GM19452 (cell line): ENCODE results near the gene RABGAP1L.

Experiments used
- ATAC-seq: cut with Tn5 transposase; IDR thresholded peaks from one replicate; pipeline ENCODE4 v1.9.1; 2021; ENCODE audit not compliant: unreplicated experiment

Gene RABGAP1L

GRCh38 chr1:174742805-174743653 lies 583.7 kb downstream of the RABGAP1L start:
- ATAC-seq: no peak

- ATAC-seq: no peak
Measured at GRCh38 chr1:174743654-174744561, 584.6 kb downstream of the RABGAP1L start.

GRCh38 chr1:174744886-174745285 lies 585.6 kb downstream of the RABGAP1L start:
- ATAC-seq: no peak

DNA sequence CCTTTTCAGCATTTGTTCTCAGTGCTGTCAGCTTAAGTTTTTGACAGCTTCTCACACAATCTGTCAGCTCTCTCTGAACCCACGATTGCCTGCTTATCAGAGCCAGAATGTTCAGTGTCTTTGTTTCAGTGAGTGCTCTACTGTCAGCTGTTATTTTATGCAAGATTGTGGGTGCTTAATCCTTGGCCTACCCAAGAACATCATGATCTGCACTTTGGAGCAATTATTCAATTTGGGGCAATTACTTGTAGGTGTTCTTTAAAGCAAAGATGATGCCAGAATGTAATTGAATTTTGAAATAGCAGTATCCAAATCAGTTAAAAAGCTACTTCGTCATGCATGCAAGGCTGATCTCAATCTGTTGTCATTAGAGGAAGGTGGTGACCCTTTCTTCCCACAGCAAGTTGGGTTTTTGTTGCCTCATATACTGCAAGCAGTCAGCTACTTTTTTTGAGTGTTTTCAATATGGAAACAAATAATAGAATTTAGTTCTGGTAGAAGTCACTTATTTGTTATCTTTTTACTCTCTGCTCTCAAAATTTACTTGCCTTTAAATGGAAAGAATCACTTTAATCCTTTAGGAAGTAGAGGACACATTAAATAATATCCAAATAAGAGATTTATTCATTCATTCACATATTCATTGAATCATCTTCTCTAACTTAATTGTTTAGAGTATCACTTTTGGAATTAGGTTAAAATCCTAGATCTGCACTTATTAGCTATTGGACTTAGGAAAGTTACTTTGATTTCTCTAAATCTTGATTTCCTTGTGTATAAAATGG lies 586.9 kb downstream of the RABGAP1L start:
- ATAC-seq: no peak

DNA sequence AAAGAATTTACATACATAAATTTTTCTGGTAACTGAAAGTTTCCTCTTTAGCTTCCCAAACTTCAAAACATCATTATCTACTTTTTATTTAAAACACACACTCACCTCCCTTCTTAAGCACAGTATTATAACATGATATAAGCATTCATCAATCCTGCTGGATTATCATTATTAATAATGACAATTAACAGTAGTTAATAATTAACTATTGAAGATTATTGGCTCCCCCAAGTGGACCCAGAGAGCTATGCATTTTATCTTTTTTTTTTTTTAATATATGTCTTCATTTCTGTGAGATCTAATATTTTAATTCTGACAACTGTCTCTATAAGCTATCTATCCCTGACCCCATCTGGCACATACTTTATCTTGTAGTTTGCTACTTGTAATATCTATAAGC lies 588.3 kb downstream of the RABGAP1L start:
- ATAC-seq: no peak

DNA sequence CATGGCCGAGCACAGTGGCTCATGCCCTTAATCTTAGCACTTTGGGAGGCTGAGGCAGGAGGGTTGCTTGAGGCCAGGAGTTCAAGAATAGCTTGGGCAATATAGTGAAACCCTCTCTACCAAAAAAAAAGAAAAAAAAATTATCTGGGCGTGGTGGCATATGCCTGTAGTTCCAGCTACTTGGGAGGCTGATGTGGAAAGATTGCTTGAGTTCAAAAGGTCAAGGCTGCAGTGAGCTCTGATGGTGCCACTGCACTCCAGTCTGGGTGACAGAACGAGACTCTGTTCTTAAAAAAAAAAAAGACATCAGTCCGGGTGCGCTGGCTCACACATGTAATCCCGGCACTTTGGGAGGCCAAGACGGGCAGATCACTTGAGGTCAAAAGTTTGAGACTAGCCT lies 589.3 kb downstream of the RABGAP1L start:
- ATAC-seq: no peak

DNA sequence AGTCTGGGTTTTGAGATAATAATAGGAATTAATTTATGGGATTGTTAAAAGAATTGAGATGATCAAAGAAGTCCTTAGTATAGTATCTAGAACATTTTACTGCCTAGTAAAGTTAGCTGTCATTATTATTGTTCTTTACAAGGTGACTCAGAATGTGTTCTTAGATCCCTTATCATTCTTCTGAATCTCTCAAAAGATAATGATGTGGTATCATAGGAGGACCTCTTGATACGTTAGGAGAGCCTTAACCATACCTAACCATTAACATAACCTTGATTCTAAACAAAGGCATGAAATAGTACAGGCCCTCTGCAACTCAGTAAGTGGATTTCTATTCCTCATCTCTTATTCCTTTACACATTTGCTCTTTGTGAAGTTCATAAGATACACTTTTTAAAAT lies 593.8 kb downstream of the RABGAP1L start:
- ATAC-seq: no peak

GRCh38 chr1:174761335-174761734 lies 602.0 kb downstream of the RABGAP1L start:
- ATAC-seq: no peak

GRCh38 chr1:174761901-174762585 lies 602.7 kb downstream of the RABGAP1L start:
- no peak for ATAC-seq

DNA sequence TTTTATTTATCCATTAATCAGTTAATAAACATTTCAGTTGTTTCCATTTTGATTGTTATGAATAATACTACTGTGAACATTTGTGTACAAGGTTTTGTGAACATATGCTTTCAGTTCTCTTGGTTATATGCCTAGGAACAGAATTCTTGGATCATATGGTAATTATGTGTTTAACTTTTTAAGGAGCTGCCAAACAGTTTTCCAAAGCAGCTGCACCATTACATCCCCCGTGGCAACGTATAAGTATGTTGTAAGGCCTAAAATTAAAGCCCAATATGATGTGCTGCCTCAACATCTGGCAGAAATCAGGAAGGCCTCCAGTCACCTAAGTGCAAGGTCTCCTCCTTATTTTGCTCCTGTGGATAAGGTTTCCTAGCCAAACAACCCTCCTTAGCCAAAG lies 604.9 kb downstream of the RABGAP1L start:
- no peak for ATAC-seq

DNA sequence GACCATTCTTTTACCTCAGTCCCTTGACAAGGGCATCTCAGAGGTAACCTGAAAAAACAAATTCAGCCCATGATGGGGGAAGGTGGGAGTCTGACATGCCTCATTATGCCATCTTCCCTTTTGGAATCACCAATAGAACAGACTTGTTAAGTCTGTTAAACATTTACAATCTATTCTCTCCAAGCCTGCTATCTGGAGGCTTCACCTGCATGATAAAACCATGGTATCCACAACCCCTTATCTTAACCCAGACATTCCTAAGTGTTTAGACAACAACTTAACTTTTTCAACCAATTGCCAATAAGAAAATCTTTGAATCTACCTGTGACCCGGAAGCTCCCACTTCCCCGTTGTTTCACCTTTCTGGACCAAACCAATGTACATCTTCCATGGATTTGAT lies 607.4 kb downstream of the RABGAP1L start:
- no peak for ATAC-seq

- no peak for ATAC-seq
Measured at GRCh38 chr1:174768516-174768915, 609.2 kb downstream of the RABGAP1L start.

GRCh38 chr1:174768949-174769348 lies 609.6 kb downstream of the RABGAP1L start:
- no peak for ATAC-seq

DNA sequence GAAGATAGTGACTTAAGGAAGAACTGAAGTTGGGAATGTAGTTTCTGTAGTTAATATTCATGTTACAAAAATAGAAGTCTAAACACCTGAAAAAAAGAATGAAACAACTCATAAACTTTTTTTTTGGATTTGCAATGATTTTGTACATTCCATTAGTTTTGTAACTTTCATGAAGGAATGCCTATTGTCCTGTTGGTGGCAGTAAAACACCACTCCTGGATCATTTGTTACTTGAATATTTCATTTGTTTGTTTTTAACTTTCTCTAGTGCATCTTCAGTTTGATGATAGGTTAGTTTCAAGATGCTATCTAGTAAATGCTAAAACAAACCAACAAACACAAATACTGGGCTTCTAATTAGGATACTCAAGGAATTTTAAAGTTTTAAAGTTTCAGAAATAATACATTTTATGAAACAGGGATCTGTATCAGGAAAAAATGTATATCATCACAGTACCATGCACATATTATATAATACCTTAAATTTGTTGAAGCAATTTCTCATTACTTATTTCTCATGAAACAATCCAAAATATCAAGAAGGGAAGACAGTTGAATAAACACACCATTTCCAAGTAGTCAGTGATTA lies 610.7 kb downstream of the RABGAP1L start:
- no peak for ATAC-seq

DNA sequence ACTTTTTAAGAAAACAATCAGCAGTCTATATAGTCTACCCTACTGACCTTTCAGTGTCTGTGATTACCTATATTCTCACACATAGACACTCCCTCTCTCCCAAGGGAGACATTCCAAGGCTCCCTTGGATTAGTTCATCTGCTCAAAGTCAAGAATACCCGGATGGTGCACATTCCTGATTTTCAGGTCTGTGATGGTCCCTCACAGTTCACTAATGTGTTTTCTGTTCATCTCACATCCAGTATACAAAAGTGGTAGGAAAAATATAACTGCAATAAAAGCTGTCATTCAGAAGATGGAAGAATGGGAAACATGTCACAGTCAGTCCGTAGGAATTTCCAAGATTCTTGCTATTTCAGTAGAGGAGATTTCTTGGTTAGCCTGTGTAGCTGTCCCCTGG lies 616.3 kb downstream of the RABGAP1L start:
- no peak for ATAC-seq

DNA sequence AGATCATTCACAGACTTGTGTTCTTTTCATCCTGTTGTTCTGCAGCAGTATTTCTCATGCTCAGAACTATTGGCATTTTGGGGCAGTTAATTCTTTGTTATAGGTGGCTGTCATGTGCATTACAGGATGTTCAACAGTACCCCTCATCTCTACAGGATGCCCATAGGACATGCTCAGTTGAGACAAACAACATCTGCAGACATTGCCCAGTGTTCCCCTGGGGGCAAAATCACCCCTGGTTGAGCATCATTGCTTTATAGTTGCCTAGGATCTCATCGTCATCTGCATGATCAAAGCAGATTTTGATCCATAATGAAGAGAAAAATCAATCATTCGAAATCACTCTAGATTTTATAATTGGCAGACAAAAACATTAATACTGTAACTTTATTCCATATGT lies 617.9 kb downstream of the RABGAP1L start:
- no peak for ATAC-seq

DNA sequence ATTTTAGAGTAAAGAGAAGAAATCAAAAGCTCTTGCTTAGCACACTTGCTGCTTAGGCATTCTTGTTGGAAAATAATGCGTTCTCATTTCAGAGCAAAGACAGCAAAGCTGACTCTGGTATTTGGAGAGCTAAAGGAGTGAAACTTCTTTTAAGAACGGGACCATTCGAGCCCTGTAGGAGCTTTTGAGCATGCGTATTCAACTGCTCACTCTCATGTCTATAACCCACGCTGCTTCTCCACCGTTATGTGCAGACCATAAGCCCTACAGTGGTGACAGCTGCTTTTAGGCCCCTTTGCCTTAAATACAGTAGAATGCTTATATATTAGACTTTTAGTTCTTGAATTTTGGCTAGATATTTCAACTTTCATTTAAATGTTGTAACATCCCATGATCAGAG lies 626.2 kb downstream of the RABGAP1L start:
- ATAC-seq: no peak

DNA sequence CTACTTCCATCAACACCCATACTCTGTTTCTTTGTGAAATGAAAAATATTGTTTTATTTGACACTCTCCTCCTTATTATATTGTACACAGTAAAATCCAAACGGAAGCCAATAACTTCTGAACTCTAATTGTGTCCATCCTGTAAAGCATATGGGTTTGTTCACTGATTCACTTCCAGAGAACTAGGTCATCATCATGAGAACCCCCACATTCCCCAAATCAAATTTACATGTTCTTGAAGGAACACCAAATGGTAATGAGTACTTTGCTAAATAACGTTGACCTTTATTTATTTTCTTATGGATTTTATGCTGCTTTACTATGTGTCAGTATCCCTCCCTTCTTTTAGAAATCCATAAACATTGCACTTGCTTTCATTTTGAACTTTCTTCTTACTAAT lies 627.0 kb downstream of the RABGAP1L start:
- no peak for ATAC-seq

- ATAC-seq: peak; percentile 80
Measured at GRCh38 chr1:174786760-174787159, 627.4 kb downstream of the RABGAP1L start.

GRCh38 chr1:174788981-174789380 lies 629.7 kb downstream of the RABGAP1L start:
- no peak for ATAC-seq
